ENCODE results near the gene KLHL12.

DNA sequence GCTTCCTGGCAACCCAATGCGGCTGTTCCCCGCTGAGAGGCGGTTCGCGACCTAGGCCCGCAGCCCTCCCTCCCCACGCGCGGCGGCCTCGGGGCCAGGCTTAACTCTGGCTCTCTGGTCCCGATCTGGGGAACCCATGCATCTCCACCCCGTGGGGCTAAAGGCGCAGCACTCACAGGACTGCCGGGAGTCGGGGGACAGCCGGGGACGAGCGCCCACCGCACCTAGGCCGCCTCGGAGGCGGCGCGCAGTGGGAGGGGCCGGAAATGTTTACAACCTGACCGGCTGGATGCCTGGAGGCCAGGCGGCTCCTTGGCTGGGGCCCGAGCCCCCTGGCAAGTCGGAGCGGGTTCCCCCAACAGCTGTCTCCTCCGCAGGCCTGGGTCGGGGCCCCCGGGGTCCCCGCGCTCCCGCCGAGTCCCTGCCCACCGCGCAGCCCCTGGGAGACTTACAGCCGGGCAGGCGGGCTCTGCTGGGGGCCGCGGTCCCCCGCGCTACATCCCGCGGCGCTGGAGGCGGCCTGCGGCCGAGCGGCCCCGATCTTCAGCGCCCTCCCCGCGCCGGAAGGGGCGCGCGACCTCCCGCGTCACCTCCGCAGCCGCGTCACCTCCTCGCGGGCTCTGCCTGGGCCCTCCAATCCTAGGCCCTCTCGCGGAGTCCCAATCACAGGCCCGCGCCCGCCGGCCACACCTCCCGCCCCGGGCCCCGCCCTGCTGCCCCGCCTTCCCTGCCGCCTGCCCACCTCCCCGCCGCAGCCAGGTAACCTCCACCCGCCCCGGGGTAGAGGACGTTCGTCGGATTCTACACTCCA, 30.9 kb upstream of the KLHL12 start, which contains the start of gene ADIPOR1:
- TF ChIP-seq, protein P1, sequence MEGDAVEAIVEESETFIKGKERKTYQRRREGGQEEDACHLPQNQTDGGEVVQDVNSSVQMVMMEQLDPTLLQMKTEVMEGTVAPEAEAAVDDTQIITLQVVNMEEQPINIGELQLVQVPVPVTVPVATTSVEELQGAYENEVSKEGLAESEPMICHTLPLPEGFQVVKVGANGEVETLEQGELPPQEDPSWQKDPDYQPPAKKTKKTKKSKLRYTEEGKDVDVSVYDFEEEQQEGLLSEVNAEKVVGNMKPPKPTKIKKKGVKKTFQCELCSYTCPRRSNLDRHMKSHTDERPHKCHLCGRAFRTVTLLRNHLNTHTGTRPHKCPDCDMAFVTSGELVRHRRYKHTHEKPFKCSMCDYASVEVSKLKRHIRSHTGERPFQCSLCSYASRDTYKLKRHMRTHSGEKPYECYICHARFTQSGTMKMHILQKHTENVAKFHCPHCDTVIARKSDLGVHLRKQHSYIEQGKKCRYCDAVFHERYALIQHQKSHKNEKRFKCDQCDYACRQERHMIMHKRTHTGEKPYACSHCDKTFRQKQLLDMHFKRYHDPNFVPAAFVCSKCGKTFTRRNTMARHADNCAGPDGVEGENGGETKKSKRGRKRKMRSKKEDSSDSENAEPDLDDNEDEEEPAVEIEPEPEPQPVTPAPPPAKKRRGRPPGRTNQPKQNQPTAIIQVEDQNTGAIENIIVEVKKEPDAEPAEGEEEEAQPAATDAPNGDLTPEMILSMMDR (IDR thresholded peaks at IDR 0.05; ENCODE audit: insufficient read depth, low read depth, low read length): no peak
- no peak for TF ChIP-seq EZH2 (IDR thresholded peaks at IDR 0.05; ENCODE audit: insufficient read depth, low read length)

Data from astrocyte (in vitro differentiated cells and primary cell).